ENCODE data around the gene GPATCH1.

DNA sequence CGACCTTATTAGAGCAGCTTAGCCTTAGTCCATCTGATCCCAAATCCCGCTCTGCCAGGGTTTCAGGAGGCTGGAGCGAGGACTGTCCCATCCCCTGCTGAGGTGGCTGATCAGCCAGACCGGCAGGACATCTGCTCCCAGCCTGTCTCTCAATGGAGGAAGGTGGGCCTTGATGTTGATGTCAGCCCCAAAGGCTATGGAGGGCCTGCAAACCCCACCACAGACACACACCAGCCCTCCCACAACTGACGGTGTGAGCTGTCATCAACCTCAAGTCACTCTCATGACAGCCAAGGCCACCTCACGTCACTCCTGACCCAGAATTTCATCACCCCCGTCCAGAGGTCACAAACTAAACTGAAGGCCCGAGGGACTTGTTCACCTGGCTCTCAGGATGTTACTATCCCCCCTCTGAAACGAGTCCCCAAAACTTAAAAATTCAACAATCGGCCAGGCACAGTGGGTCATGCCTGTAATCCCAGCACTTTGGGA, 41.8 kb upstream of the GPATCH1 start:
- TF ChIP-seq SIN3A (IDR thresholded peaks at IDR 0.05; ENCODE audit: borderline replicate concordance, insufficient read depth, low read length) (no peak), TAF1 (IDR thresholded peaks at IDR 0.05; ENCODE audit: borderline replicate concordance, insufficient read depth, low read length) (no peak), POLR2AphosphoS5 (IDR thresholded peaks at IDR 0.05; ENCODE audit: low read depth, low read length) (no peak), FOXP2 (optimal IDR thresholded peaks at IDR 0.05; ENCODE audit: borderline replicate concordance, extremely low read depth, extremely low read length, insufficient read depth) (no peak)
- TF ChIP-seq, protein P1, sequence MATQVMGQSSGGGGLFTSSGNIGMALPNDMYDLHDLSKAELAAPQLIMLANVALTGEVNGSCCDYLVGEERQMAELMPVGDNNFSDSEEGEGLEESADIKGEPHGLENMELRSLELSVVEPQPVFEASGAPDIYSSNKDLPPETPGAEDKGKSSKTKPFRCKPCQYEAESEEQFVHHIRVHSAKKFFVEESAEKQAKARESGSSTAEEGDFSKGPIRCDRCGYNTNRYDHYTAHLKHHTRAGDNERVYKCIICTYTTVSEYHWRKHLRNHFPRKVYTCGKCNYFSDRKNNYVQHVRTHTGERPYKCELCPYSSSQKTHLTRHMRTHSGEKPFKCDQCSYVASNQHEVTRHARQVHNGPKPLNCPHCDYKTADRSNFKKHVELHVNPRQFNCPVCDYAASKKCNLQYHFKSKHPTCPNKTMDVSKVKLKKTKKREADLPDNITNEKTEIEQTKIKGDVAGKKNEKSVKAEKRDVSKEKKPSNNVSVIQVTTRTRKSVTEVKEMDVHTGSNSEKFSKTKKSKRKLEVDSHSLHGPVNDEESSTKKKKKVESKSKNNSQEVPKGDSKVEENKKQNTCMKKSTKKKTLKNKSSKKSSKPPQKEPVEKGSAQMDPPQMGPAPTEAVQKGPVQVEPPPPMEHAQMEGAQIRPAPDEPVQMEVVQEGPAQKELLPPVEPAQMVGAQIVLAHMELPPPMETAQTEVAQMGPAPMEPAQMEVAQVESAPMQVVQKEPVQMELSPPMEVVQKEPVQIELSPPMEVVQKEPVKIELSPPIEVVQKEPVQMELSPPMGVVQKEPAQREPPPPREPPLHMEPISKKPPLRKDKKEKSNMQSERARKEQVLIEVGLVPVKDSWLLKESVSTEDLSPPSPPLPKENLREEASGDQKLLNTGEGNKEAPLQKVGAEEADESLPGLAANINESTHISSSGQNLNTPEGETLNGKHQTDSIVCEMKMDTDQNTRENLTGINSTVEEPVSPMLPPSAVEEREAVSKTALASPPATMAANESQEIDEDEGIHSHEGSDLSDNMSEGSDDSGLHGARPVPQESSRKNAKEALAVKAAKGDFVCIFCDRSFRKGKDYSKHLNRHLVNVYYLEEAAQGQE (IDR thresholded peaks at IDR 0.05; ENCODE audit: insufficient read depth in 1 of 2, low read depth in 2 of 2, low read length in 2 of 2): no peak
